CD4-positive, alpha-beta T cell treated with Interleukin-6 at 100 ng/mL for 8 hours (primary cell): ENCODE results near the gene GOSR2.
"Not testable (repeated sequence)": the region's sequence is repeated elsewhere in the genome, so short reads cannot be mapped to it uniquely, and the experiment has no call there.

ENCODE experiments used
- DNase-seq: peaks from one replicate; pipeline ENCODE4 v3.0.0-alpha.2; 2020; ENCODE audit warnings: mixed read lengths, low spot score

Gene GOSR2

DNA sequence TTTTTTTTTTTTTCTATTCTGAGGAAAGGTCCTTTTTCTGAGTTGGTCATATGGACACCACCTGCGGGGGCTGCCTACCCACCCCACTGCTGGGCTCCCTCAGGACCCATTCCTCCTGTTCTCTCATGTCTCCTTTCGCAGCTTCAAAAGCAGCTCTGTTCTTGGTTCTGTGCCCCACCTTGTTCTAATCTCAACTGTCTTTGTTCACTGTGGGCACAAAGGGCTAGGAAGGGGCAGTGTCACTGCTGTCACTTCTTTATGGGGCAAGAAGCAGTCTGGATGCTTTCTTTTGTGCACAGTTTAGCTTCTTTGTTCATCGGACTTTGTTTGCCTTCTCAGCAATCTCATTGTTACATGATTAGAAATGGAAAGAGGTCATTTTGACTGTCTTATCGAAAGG is 7.1 kb downstream of the GOSR2 start:
- DNase-seq = no peak

DNA sequence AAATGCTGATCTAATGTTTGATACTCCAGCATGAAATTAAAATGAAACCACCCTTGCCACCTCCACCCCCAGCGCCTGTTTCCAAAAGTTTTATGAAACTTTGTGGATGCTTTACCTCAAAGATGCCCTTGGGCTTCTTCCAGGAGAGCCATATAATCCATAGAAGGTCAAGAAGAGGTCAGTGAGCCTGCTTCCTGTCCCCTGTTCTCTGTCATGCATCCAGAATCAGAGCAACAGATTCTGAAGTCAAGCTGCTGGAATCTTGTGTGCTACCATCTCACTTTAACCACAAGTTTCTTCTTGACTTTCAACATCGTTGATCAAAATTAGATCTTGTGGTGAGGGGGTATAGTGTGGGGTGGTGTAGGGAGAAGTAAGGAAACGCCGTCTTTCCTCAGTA is 8.6 kb downstream of the GOSR2 start:
- no peak for DNase-seq

DNA sequence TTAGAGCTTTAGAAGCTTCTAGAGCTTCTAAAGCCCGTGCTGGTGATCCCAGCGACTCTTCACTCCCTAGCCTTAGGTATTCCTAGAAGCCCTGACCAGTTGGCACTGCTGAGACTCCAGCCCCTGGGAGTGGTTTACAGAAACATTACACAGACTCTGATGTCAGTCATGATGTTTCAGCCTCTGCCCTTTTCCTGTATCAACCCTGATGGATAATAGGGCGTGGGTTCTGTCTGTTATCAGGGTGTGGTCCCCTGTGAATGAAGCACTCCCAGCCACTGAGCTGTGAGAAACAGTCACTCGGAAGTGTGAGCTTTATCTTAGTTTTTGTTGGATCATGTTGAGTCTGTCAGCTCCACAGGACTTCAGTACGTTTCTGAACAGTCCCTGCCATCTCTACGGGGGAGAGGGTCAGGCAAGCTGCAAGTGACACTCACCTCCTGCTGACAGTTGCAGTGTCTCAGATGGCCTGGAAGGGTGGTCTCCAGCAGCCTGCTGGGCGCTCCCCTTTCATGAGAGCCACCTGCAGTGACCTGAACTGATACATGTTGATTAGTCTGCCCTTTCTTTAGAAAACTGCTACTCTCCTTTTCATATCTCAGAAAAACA is 12.8 kb downstream of the GOSR2 start:
- DNase-seq = no peak

DNA sequence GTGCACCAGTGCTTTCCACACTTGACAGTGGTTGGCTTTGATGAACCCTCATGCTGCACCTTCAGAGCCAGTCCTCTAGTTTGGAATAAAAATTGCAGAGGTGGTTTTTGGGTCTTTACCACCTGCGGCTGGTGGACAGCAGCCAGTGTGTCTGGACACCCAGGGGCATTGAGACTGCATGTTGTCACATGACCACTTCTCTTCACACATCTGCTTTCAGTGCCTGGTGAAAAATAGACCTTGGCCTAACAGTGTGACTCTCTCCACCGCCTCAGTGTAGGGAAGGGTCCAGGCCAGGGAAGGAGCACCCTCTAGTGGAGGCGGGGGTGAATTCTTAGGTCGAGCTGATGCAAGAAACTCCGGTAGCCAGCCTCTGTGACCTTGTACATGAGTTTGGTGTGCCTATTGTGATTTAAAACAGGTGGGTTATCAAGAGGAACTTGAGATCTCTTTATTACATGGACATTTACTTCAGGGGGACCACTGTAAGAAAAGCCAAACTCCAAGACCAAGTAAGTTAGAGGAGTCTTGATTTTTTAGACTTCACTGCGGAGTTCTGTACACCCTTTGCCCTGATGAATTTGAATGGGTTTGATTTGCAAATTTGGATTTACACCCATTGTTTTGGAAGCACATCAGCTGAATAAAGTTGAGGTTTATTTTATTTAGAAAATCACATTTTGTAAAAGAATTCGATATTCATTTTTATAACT is 17.9 kb downstream of the GOSR2 start:
- peak; percentile 57 for DNase-seq

DNA sequence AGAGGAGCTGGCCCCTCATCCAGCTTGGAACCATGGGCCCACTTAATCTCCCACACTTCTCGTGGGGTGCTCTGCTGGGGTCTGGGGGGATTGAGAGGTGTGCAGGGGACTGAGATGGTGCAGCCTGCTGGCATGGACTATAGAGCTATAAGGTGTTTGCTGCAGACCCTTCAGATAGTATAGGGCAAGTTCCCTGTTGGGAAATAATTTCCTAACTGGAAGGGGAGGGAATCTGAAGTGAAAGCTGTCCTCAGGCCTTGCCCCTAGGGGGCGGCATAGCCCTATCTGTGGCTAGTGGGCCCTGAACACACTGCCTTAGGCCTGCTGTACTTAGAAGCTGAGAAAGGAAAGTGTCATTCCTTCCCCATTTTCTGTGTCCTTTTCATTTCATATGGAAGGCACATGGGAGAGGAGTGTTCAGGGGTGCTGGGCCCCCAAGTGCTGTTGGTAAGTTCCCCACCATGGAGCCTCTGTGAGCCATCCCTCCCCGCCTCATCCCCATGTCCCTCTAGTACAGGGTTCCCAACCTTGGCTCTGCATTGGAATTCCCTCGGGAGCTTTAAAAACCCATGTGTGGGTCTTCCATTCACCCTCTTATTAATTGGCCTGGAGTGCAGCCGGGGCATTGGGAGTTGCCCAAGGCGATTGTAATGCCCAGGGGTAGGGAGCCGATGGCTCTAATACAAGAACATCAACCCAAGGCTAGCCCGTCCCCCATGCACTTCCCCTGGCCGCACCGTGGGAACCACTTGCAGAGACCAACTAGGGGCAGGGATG is 19.7 kb downstream of the GOSR2 start:
- DNase-seq = no peak

DNA sequence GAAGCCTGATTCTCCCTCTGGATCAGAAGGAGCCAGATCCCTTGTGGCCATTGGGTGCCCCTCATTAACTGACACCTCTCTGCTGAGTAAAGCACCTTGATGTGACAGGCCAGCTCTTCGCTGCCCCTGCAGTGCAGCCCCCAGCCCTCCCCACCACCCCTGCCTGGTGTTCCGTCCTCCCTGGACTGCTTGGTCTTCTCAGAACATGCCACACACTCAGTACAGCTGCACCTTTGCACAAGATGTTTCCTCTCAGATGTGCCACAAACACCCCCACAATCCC is 20.2 kb downstream of the GOSR2 start:
- DNase-seq = no peak

DNA sequence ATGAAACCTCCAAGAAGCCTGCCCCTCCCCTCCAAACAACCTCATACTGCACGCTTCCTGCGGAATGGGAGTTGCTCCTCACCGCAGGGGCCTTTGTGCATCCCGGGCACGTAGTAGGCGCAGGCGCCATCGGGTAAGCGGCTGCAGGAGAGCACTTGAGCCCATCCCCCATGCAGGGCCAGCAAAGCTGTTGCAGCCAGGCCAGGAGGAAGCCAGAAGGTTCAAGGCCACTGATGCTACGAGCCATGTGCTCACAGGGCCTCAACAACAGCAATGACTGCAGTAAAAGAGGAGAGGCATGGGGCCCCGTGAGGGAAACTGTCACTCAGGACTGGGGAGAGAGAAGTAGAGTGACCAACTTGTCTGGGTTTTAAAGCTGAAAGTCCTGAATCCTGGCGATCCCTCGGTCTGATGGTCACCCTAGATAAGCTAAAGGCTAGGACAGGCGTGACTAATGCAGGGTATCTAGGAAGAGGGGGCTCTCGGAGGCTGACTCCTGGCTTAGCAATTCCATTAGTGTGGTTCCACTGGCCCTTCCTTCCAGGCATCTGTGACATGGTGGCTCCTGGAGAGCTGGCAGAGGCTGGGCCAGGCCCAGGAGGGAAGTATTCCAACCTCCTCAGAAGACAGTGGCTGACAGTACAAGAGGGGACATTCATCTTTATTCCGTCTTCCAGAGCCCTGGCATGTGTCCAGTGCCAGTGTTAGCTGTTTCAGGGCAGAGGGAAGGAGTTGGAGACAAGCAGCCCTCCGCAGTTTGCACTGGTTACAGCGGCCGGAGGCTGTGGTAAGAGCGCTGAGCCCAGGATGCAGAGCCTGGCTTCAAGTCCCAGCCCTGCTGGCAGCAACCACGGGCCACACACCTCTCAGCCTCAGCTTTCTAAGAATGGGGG is 20.8 kb downstream of the GOSR2 start:
- DNase-seq = no peak

DNA sequence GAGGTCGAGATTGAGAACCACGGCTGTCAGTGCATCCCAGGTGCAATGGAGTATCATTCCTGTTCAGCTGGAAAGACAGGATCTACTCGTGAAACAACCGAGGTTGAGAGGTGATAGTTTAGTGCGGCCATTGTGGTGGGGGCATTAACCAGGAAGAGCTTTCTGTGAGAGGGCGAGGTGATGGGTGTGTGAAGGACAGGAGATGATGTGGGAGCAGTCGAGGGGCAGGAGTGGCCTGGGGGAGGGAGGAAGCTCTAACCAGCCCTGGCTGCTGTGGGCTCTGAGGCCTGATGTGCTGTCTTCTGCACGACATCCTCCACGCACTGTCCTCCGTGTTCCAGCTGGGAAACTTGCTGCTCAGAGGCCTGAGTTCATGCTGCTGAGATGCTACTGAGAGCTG is 22.0 kb downstream of the GOSR2 start:
- no peak for DNase-seq

DNA sequence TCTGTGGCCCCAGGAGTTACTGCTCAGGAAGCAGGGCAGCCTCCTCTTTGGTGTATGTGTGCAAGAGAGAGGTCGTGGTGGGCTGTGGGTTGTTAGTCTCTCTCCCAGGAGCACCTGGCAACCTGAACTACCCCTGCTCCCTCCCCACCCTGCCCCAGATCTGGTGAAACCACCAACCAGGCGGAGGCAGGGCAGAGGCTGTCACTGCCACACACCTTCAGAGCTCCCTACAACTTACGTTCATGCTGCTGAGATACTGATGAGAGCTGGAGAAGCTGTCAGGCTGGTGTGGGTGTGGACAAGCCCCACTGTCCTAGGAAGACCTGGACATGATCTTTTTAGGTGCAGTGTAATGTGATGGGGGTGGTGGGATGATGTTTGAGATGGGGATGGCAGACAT is 24.3 kb downstream of the GOSR2 start:
- no peak for DNase-seq

DNA sequence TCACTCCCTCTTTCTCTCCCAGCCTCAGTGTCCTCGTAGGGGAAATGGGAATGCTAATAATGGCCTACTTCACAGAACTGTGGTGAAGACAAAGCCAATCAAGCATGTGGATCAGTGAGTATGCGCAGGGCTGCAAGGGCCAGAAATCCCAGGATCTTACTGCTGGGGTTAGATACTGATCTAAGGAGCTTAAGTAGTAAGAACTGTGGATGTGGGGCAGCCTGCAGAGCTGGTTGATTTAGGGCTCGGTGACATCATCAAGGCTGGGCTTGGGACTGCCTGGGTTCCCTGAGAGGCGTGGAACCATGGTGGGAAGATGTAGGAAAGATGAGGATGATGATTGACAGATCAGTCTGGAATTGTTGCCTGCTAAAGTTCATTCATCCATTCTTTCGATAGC is 25.6 kb downstream of the GOSR2 start:
- no peak for DNase-seq

DNA sequence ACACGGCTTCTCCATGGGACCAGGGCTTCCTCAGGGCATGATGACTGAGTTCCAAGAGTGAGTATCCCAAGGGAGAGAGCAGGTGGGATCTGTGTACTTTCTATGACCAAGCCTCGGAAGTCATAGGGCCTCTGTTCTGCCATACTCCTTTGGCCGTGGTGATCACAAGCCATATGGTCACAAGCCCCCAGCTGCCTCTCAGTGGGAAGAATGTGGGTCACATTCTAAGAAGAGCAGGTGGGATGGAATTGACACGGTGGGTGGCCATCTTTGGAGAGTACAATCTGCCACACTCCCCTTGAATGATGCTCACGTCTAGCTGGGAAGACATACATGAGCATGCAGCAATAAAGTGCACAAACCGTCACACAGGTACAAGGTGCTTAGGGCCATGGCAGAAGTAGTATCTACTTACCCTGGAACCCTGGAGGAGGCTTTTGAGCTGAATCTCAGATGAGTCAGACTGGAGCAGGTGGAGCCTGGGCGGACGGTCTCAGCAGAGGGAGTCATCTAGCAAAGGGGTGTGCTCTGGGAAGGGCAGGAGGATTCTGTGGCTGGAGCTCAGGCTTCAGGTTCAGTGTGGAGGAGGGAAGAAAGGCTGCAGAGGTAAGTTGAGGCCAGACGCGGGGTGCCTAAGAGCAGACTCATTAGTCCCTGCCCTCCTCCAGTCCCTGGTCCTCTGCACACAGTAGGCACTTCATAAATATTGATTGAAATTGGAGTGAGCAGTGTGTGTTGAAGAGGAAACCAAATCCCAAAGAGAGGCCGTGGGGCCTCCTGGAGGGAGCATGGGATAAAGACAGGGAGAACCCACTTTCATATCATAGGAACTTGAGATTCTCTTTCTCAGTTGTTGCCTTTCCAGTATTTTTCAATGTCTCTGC is 26.6 kb downstream of the GOSR2 start:
- no peak for DNase-seq

DNA sequence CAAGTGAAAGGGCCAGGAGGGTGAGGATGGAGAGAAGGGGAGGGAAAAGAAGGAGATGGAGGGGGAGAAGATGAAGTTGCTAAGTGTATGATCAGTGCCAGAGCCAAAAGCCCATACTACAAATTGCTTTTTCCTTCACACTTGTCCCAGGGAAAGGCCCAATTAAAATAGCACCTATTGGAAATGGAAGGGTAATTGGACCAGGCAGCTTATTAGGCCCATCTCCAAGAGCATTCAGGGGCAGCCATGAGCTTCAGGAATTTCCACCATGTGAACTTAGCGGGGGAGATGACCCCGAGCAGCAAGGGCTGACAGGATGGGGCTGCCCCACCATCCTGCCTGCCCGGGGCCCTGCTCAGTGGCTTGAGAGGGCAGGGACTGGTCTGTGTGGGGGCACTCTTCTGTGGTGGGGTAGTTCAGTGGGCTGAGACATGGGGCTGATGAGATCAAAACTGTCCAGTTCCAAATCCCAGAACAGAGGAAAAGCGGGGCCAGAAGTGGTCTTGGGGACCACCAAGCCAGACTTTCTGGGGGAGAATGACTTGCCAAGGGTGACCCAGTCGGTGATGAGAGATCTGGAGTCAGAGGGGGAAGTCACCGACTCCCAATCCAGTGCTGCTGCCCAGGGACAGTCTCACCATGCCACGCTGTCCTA is 27.5 kb downstream of the GOSR2 start:
- no peak for DNase-seq

DNA sequence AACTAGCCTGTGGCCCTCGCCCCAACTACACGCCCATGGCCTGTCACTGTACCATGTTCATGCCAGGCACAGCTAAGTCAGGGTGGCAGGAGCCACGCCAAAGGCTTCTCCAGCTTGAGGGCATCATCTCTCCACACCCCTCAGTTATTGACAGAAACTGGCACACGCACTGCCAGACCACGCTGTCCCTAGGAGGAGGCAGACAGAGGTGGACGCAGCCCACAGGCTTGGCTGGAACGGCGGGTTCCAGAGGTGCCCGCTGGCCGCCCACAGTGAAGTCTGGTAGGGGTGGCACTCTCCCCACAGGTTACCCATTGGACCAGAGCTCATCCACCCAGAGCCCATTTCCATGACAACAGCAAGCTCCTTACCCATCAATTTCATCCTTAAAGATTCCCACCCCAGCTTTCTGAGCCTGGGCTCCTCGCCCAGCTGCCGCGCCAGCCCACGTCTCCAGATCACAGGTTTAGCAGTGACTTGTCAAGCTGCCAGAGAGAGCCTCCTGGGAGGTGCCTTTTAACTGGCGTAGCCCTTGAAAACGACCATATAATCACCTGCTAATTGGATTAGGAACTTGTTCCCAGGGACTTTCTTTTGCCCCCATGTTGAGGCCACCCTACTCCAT is 28.1 kb downstream of the GOSR2 start:
- DNase-seq = no peak

DNA sequence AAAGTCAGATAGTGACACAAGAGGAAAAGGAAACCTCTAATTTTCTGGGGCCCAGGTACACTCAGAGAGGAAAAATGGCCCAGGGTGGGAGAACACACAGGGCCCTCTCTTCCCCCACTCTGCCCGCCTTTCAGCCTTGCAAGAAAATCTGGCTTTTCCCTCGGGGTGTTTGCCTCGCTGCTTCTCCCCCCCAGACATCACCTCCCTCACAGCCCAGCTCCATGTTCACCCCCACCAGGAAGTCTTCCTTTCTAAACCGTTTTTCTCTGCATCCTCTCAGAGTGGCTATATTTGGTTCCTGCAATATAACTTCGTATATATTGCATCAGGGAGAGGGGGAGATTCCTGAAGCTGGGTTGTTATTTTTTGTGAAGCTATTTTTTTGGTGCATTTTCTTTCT is 28.7 kb downstream of the GOSR2 start:
- DNase-seq = no peak

DNA sequence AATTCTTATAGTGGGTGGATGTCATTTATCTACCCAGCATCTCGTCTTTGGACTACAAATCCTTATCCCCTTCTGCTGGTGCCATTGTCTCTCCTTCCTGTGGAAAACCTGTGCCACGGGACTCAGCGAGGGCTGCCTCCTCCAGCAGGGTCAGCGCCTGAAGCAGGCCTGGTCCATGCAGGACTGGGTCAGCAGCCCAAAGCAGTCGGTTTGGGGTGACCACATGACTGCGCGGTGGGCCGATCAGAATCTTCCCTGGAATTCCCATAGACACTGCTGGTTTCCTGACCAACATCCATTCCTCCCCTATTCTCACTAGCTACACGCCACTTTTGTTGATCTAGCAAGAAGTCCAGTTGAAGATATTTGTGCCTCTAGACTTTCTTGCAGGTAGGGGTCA is 29.2 kb downstream of the GOSR2 start:
- no peak for DNase-seq

DNA sequence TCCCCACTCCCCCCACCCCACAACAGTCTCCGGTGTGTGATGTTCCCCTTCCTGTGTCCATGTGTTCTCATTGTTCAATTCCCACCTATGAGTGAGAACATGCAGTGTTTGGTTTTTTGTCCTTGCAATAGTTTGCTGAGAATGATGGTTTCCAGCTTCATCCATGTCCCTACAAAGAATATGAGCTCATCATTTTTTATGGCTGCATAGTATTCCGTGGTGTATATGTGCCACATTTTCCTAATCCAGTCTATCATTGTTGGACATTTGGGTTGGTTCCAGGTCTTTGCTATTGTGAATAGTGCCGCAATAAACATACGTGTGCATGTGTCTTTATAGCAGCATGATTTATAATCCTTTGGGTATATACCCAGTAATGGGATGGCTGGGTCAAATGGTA is 30.2 kb downstream of the GOSR2 start:
- DNase-seq = not testable (repeated sequence)

DNA sequence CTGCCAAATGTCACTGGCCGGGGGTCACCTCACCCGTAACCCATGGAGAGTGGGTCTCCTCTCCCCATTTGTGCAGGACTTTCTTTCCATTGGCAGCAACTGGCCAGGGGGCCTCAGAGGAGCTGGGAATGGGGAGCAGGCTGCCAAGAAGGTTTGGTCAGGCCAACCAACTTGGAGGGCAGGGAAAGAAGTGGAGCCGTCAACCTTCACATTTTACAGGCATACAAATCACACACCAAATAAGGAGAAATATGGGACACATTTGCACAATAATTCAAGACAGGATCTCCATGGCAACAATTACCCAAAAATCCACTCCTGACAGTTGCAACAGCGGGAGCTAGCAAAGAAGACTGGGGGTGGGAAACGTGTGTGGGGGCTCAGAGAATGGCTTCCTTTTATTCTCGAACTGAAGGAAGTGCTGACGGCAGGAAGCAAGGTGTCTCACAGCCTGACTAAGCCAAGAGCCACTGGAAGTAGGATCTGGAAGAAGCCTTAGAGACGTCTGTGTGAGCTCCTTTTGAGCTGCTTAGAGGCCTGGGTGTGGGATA is 35.2 kb downstream of the GOSR2 start:
- DNase-seq = no peak

DNA sequence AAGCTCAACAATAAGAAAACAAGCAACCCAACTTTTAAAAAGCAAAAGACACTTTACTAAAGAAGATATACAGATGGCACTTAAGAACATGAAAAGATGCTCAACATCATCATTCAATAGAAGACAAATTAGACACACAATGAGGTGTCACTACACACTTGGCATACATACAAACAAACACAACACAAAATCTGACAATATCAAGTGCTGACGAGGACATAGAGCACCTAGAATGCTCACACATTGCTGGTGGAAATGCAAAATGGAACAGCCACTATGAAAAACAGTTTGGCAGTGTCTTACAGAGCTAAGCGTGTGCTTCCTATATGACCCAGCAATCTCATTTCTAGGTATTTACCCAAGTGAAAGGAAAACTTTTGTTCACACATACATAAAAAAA is 37.2 kb downstream of the GOSR2 start:
- DNase-seq = no peak

DNA sequence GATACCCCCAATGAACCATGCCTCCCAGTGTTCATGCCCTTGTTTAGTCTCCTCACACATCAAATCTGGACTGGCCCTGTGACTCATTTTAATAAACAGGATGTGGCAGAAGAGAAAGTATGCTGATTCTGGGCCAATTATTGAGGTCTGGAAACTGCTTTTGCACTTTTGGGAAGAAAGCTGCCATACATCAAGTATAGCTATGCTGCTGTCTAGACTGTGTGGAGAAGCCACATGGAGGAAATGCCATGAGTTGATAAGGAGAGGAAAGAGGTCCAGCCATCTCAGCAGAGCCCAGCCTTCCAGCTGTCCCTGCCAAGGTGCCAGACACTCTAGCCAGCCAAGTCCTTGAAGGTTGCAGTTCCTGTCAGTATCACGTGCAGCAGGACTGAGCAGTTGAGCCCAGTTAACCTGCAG is 39.4 kb downstream of the GOSR2 start:
- DNase-seq = no peak

DNA sequence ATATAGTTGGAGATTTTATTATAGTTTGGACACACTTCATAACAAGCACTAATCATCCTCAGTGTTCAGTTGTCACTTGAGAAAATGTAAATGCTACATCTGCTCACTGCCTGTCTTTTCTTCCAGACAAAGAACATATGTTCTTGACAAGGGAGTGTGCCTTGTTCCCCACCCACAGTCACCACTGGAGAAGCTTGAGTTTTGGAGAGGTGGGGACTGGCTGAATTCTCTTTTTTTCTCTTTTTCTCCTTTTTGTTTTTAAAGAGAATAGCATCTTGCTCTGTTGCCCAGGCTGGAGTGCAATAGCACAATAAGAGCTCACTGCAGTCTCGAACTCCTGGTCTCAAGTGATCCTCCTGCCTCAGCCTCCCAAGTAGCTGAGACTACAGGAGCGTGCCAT is 40.6 kb downstream of the GOSR2 start:
- DNase-seq = no peak
